ENCODE measurements around the gene OSGIN1. TPM values are rescaled to one million over a fixed set of nuclear protein-coding genes. Genes with fewer than 3 reads are reported as not detected.
A peak's percentile ranks its signal among the peaks of the same experiment; 100 is the strongest.

Gene OSGIN1
- total and polyA plus RNA-seq, 2 of the 8 experiments (the other 6 are each of a cell fraction or from before 2014, with no cell fraction given), result 0.58 to 0.76 TPM

- H2AFZ ChIP-seq (ENCODE audit: low read length), result no peak overlapping the region
- H3K4me2 ChIP-seq (ENCODE audit: insufficient read depth in 1 of 2, low read depth in 2 of 2, low read length in 2 of 2), result no peak overlapping the region
- no peaks in the 10 kb centered on the region; a peak in 1 of 7 replicates for H3K27me3 ChIP-seq (replicated peaks in 1 of 4; ENCODE audit: control insufficient read depth in 3 of 4, extremely low read depth in 1 of 4, insufficient read depth in 3 of 4, low read length in 3 of 4)
- H3K9me3 ChIP-seq (ENCODE audit: insufficient read depth in 2 of 2, low read depth in 1 of 2, low read length in 1 of 2), result no peaks in the 10 kb centered on the region
- WGBS, 2 experiments (ENCODE audit: extremely low coverage in 1 of 2, insufficient coverage in 1 of 2, insufficient read length in 1 of 2, insufficient replicate concordance in 2 of 2, low coverage in 1 of 2, low lambda C conversion rate in 2 of 2, missing lambda C conversion rate in 1 of 2), result 86% methylated on average over 2 of the region's 2 CpGs; no CpG with 5 or more reads in 1 of the 2 experiments
- H3K9ac ChIP-seq (replicated peaks in 1 of 4; ENCODE audit: extremely low read depth in 1 of 4, low read depth in 3 of 4, low read length in 3 of 4), result no peak overlapping the region
- ChIA-PET CTCF (ENCODE audit: partially characterized antibody) (interaction anchor here (0.6 to 5.0 kb wide), 3 partner anchors 10 to 19 kb away, joined by 3 to 35 read pairs (median 5); partner anchors contain the start of gene OSGIN1), POLR2A (ENCODE audit: partially characterized antibody) (interaction anchor here (3.4 kb wide), 1 partner anchor 9 kb away, joined by 19 read pairs; no protein-coding TSS in a partner anchor)
- H3K36me3 ChIP-seq (ENCODE audit: control insufficient read depth in 2 of 4, insufficient read depth in 4 of 4, low read length in 3 of 4), result no peaks in the 10 kb centered on the region
- no peaks in the 10 kb centered on the region for H3K79me2 ChIP-seq (ENCODE audit: control insufficient read depth in 1 of 2, insufficient read depth in 2 of 2, low read length in 2 of 2)
- H3K18ac ChIP-seq (ENCODE audit: extremely low read depth, low read length), result no peak overlapping the region
- H3K56ac ChIP-seq (replicated peaks; ENCODE audit: insufficient read length, low read depth, low read length), result no peak overlapping the region
- no peak overlapping the region for H2BK5ac ChIP-seq (ENCODE audit: low read depth, low read length)
- H3K27ac ChIP-seq (ENCODE audit: low read depth, low read length), result no peak overlapping the region
- no peak for FAIRE-seq
- no peak for DNase-seq (ENCODE audit: low read depth in 1 of 2, low spot score in 2 of 2)
- peaks cover 0 to 5% (median 3%) of the 10 kb centered on the region in 4 experiments; a peak in 3 of 7 replicates for H3K4me1 ChIP-seq (replicated peaks in 1 of 4; ENCODE audit: control insufficient read depth in 3 of 4, insufficient read depth in 4 of 4, low read length in 3 of 4)
- no peak overlapping the region for H2BK20ac ChIP-seq (ENCODE audit: low read length)
- no peak overlapping the region for H3K4ac ChIP-seq (replicated peaks; ENCODE audit: insufficient read length, low read depth, low read length)
- H4K5ac ChIP-seq (ENCODE audit: insufficient read length, low read depth, low read length), result no peak overlapping the region
- H4K20me1 ChIP-seq (replicated peaks in 1 of 2; ENCODE audit: control insufficient read depth in 1 of 2, insufficient read depth in 2 of 2, low read length in 2 of 2), result peaks cover 0 to 6% of the 10 kb centered on the region in 2 experiments
- H2AK5ac ChIP-seq (ENCODE audit: low read depth, low read length), result no peak overlapping the region
- H3K79me1 ChIP-seq (ENCODE audit: low read depth, low read length), result no peaks in the 10 kb centered on the region
- H2BK12ac ChIP-seq (ENCODE audit: low read depth, low read length), result no peak overlapping the region
- no peak overlapping the region for H3K23ac ChIP-seq (ENCODE audit: insufficient read length)
- H2BK15ac ChIP-seq (ENCODE audit: low read length), result no peak overlapping the region
- no peaks in the 10 kb centered on the region for H3K23me2 ChIP-seq (ENCODE audit: low read depth, low read length)
- no peak overlapping the region for H3K14ac ChIP-seq (ENCODE audit: insufficient read length)
- TF ChIP-seq SIX5 (IDR thresholded peaks at IDR 0.05; ENCODE audit: low read depth, low read length) (no peak), KDM1A (IDR thresholded peaks at IDR 0.05; ENCODE audit: borderline replicate concordance, low read length) (peak; percentile 32; the same call in 1 of the 2 replicates), CTCF (IDR thresholded peaks at IDR 0.05; ENCODE audit: control extremely low read depth in 1 of 3, insufficient read depth in 1 of 3, low read depth in 1 of 3, low read length in 3 of 3) (no peak)
- H2BK120ac ChIP-seq (replicated peaks; ENCODE audit: low read depth, low read length), result no peak overlapping the region
- no peak overlapping the region for H4K8ac ChIP-seq (ENCODE audit: extremely low read depth, insufficient read depth, low read length)
- H4K91ac ChIP-seq (replicated peaks; ENCODE audit: insufficient read length, low read length), result no peak overlapping the region
- H3K4me3 ChIP-seq (ENCODE audit: extremely low read depth in 1 of 4, insufficient read depth in 2 of 4, low read depth in 3 of 4, low read length in 4 of 4), result no peak overlapping the region
Observed at GRCh38 chr16:83937267-83937666, 15.8 kb upstream of the OSGIN1 start.

Measured in H1 (cell line).